Fibroblast of lung (primary cell): ENCODE results near the gene AMBP. TPM values are rescaled to one million over a fixed set of nuclear protein-coding genes. Genes with fewer than 3 reads are reported as not detected.

ENCODE experiments used
- DNase-seq, 2 donors: peaks; one replicate each; pipeline versions ENCODE4 v3.0.0 to v3.0.0-alpha.2; 2010; ENCODE audit warnings: low read depth in 2 of 2
- H2AFZ ChIP-seq: 2 replicates; pipeline ENCODE4 v1.5.1; 2012; ENCODE audit warnings: low read length, control low read depth, inconsistent platforms
- H3K27ac ChIP-seq: 2 replicates; pipeline ENCODE4 v1.5.1; 2011; ENCODE audit warnings: low read length, control low read depth; ENCODE audit not compliant: insufficient read depth
- H3K27me3 ChIP-seq: 2 replicates; pipeline ENCODE4 v1.5.1; 2011; ENCODE audit warnings: mild to moderate bottlenecking, low read length; ENCODE audit not compliant: control insufficient read depth, insufficient read depth
- H3K36me3 ChIP-seq: 2 replicates; pipeline ENCODE4 v1.5.1; 2011; ENCODE audit warnings: low read length; ENCODE audit not compliant: control insufficient read depth, insufficient read depth
- H3K4me1 ChIP-seq: 2 replicates; pipeline ENCODE4 v1.5.1; 2011; ENCODE audit warnings: low read length; ENCODE audit not compliant: control insufficient read depth, insufficient read depth; ENCODE audit errors: extremely low read depth
- H3K4me2 ChIP-seq: 2 replicates; pipeline ENCODE4 v1.5.1; 2011; ENCODE audit warnings: low read length, control low read depth; ENCODE audit not compliant: insufficient read depth; ENCODE audit errors: extremely low read depth
- H3K4me3 ChIP-seq, 4 experiments: fragments of 200-600 bp in 1 of 4; sonication (generic) in 1 of 4; replicated peaks in 1 of 4; 2 replicates each; pipeline ENCODE4 v1.5.1; 2011 to 2016; ENCODE audit warnings: low read length in 4 of 4, low read depth in 3 of 4, mild to moderate bottlenecking in 3 of 4, control low read depth in 2 of 4, inconsistent platforms in 1 of 4, mixed read lengths in 1 of 4; ENCODE audit not compliant: insufficient read depth in 1 of 4; ENCODE audit errors: control extremely low read depth in 1 of 4
- H3K79me2 ChIP-seq: 2 replicates; pipeline ENCODE4 v1.5.1; 2012; ENCODE audit warnings: mild to moderate bottlenecking, low read length, inconsistent platforms; ENCODE audit not compliant: control insufficient read depth, insufficient read depth
- H3K9ac ChIP-seq: 2 replicates; pipeline ENCODE4 v1.5.1; 2011; ENCODE audit warnings: mild to moderate bottlenecking, low read length, control low read depth; ENCODE audit not compliant: insufficient read depth
- H3K9me3 ChIP-seq: 2 replicates; pipeline ENCODE4 v1.5.1; 2012; ENCODE audit warnings: low read depth, low read length; ENCODE audit not compliant: control insufficient read depth, insufficient read depth
- H4K20me1 ChIP-seq: 2 replicates; pipeline ENCODE4 v1.5.1; 2011; ENCODE audit warnings: low read length; ENCODE audit not compliant: control insufficient read depth, insufficient read depth; ENCODE audit errors: extremely low read depth
- CTCF ChIP-seq, 2 donors: IDR thresholded peaks in 1 of 2; conservative IDR thresholded peaks in 1 of 2; 1 replicate in 1 of 2; 2 replicates in 1 of 2; pipeline ENCODE4 v1.5.1; 2011 to 2012; ENCODE audit warnings: low read length in 2 of 2, control low read depth in 1 of 2, inconsistent platforms in 1 of 2, low read depth in 1 of 2, mild to moderate bottlenecking in 1 of 2
- EZH2 ChIP-seq: IDR thresholded peaks from 2 replicates; pipeline ENCODE4 v1.5.1; 2012; ENCODE audit warnings: low read length, control low read depth, mild to moderate bottlenecking; ENCODE audit errors: missing control alignments
- polyA plus RNA-seq, 2 donors: library from polyadenylated mRNA; depleted of rRNA in 1 of 2; stranded (reverse) in 1 of 2; unstranded in 1 of 2; fragments of >200 nt; gene quantifications; 2 replicates each; pipeline ENCODE4 v1.2.1, GENCODE V29; 2011 to 2012; ENCODE audit warnings: missing spikeins in 1 of 2
- total RNA-seq: library from RNA; depleted of rRNA; stranded (reverse); fragments of >200 nt; gene quantifications from 2 replicates; pipeline ENCODE4 v1.2.1, GENCODE V29; 2014

The AMBP gene
- total and polyA plus RNA-seq, 2 donors (not counting 1 experiment from before 2014, with no cell fraction given), result 0.07 to 0.17 TPM

- no peak overlapping the region for H3K4me3 ChIP-seq
- DNase-seq, result no peak
- no peak overlapping the region for H2AFZ ChIP-seq
- H3K27ac ChIP-seq, result no peak overlapping the region
- H3K36me3 ChIP-seq, result peaks cover 1% of the 10 kb centered on the region
- no peaks in the 10 kb centered on the region for H3K9me3 ChIP-seq
- no peak for TF ChIP-seq EZH2
- no peak for TF ChIP-seq CTCF (conservative IDR thresholded peaks at IDR 0.05 in 1 of 2, IDR thresholded peaks at IDR 0.05 in 1 of 2; ENCODE audit: low read depth in 1 of 2, low read length in 2 of 2)
- H3K79me2 ChIP-seq, result no peaks in the 10 kb centered on the region
- no peaks in the 10 kb centered on the region for H3K4me1 ChIP-seq
- no peaks in the 10 kb centered on the region for H4K20me1 ChIP-seq
- H3K27me3 ChIP-seq, result no peaks in the 10 kb centered on the region
- H3K9ac ChIP-seq, result no peak overlapping the region
- H3K4me2 ChIP-seq, result no peak overlapping the region
Observed at GRCh38 chr9:114023961-114024360, 54.1 kb downstream of the AMBP start.

GRCh38 chr9:114021578-114021977, 56.5 kb downstream of the AMBP start:
- H3K27me3 ChIP-seq, result no peaks in the 10 kb centered on the region
- no peaks in the 10 kb centered on the region for H3K79me2 ChIP-seq
- H3K4me3 ChIP-seq, result no peak overlapping the region
- peaks cover 12% of the 10 kb centered on the region for H3K36me3 ChIP-seq
- H3K4me1 ChIP-seq, result no peaks in the 10 kb centered on the region
- no peaks in the 10 kb centered on the region for H3K9me3 ChIP-seq
- TF ChIP-seq EZH2, result no peak
- no peak for TF ChIP-seq CTCF (conservative IDR thresholded peaks at IDR 0.05 in 1 of 2, IDR thresholded peaks at IDR 0.05 in 1 of 2; ENCODE audit: low read depth in 1 of 2, low read length in 2 of 2)
- H2AFZ ChIP-seq, result no peak overlapping the region
- no peak for DNase-seq
- no peak overlapping the region for H3K27ac ChIP-seq
- no peaks in the 10 kb centered on the region for H4K20me1 ChIP-seq
- no peak overlapping the region for H3K9ac ChIP-seq
- H3K4me2 ChIP-seq, result no peak overlapping the region

- Histone ChIP-seq H3K4me1 (no peaks in the 10 kb centered on the region), H3K27ac (no peak overlapping the region), H4K20me1 (no peaks in the 10 kb centered on the region), H2AFZ (no peak overlapping the region), H3K4me3 (no peak overlapping the region), H3K27me3 (no peaks in the 10 kb centered on the region), H3K4me2 (no peak overlapping the region), H3K9ac (no peak overlapping the region), H3K79me2 (no peaks in the 10 kb centered on the region), H3K9me3 (no peaks in the 10 kb centered on the region), H3K36me3 (peaks cover 14% of the 10 kb centered on the region)
- no peak for DNase-seq
- TF ChIP-seq CTCF (conservative IDR thresholded peaks at IDR 0.05 in 1 of 2, IDR thresholded peaks at IDR 0.05 in 1 of 2; ENCODE audit: low read depth in 1 of 2, low read length in 2 of 2) (no peak), EZH2 (no peak)
Observed at GRCh38 chr9:114017741-114018715, 60.1 kb downstream of the AMBP start.
